Endothelial cell of umbilical vein (primary cell): ENCODE data around the gene RFLNA.

Source experiments
- EZH2 ChIP-seq: IDR thresholded peaks from 2 replicates; pipeline ENCODE4 v1.6.1; 2012; ENCODE audit warnings: borderline replicate concordance, low read depth, mild to moderate bottlenecking, moderate library complexity, low read length, inconsistent platforms; ENCODE audit not compliant: severe bottlenecking
- MAX ChIP-seq: IDR thresholded peaks from 2 replicates; pipeline ENCODE4 v1.6.1; 2011; ENCODE audit not compliant: insufficient read depth, insufficient read length
- POLR2A ChIP-seq: IDR thresholded peaks from 2 replicates; pipeline ENCODE4 v1.6.1; 2012; ENCODE audit warnings: low read depth, mild to moderate bottlenecking, control low read depth, low read length
- TF ChIP-seq, protein P1 (sequence below), 2 donors: IDR thresholded peaks; 1 replicate in 1 of 2; 2 replicates in 1 of 2; pipeline ENCODE4 v1.5.1; 2011; ENCODE audit warnings: low read length in 2 of 2, mild to moderate bottlenecking in 2 of 2, moderate library complexity in 2 of 2, control low read depth in 1 of 2, inconsistent platforms in 1 of 2, low read depth in 1 of 2; ENCODE audit not compliant: insufficient read depth in 1 of 2; ENCODE audit errors: extremely low read depth in 1 of 2

- TF ChIP-seq, protein P1, sequence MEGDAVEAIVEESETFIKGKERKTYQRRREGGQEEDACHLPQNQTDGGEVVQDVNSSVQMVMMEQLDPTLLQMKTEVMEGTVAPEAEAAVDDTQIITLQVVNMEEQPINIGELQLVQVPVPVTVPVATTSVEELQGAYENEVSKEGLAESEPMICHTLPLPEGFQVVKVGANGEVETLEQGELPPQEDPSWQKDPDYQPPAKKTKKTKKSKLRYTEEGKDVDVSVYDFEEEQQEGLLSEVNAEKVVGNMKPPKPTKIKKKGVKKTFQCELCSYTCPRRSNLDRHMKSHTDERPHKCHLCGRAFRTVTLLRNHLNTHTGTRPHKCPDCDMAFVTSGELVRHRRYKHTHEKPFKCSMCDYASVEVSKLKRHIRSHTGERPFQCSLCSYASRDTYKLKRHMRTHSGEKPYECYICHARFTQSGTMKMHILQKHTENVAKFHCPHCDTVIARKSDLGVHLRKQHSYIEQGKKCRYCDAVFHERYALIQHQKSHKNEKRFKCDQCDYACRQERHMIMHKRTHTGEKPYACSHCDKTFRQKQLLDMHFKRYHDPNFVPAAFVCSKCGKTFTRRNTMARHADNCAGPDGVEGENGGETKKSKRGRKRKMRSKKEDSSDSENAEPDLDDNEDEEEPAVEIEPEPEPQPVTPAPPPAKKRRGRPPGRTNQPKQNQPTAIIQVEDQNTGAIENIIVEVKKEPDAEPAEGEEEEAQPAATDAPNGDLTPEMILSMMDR (IDR thresholded peaks at IDR 0.05; ENCODE audit: extremely low read depth in 1 of 2, insufficient read depth in 1 of 2, low read depth in 1 of 2, low read length in 2 of 2): no peak
- TF ChIP-seq MAX (no peak), EZH2 (no peak), POLR2A (no peak)
These were observed 30.2 kb downstream of the RFLNA start for GRCh38 chr12:124324803-124325705.
